ENCODE results near the gene ACAP1.

- TF ChIP-seq EZH2 (IDR thresholded peaks at IDR 0.05; ENCODE audit: borderline replicate concordance, low read length), result no peak
- TF ChIP-seq CTCF (conservative IDR thresholded peaks at IDR 0.05 in 1 of 2, IDR thresholded peaks at IDR 0.05 in 1 of 2; ENCODE audit: extremely low read depth in 1 of 2, insufficient read depth in 1 of 2, low read depth in 1 of 2, low read length in 2 of 2), result no peak
Observed at GRCh38 chr17:7295230-7296180, 40.8 kb upstream of the ACAP1 start.

Data from mammary epithelial cell (primary cell).